ENCODE data around the gene HMOX1. TPM values are rescaled to one million over a fixed set of nuclear protein-coding genes. Genes with fewer than 3 reads are reported as not detected.

HMOX1 gene
- total and polyA plus RNA-seq, 8 donors, result 8.2 to 355 (median 10.5) TPM

DNA sequence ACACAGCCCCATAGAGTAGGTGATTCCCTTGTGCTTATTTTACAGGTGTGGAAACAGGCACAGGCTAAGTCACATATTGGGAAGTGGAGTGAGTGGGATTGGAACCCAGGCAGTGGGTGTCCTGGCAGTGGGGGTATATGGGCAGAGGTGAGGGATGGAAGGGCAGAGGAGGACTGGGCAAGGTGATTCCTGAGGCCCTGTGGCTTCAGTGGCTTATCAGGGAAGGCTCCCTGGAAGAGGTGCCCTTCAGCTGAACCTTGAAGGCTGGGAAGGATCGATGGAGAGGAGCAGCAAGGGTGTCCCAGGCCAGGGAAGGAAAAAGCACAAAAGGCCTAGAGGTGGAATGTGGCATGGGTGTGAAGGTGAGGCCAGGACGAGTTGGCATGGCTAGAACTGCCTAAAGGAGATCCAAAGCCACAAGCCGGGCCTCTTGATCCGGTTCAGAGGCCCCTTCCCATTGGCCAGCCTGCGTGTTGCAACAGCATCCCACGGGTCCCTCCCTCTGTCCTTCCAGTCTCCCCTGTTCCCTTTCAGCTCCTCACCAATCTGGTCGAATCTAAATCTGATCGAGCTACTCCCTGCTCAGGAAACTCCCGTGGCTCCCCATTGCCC lies 60.7 kb downstream of the HMOX1 start:
- H3K36me3 ChIP-seq, result no peaks in the 10 kb centered on the region
- H3K4me3 ChIP-seq, result no peak overlapping the region
- no peaks in the 10 kb centered on the region for H3K27me3 ChIP-seq
- intact Hi-C loops (cut with DNase I), result no loop called here
- no peaks in the 10 kb centered on the region for H3K4me1 ChIP-seq
- TF ChIP-seq CTCF (IDR thresholded peaks at IDR 0.05), result no peak
- DNase-seq (peak in 1 of 4 donors; percentile 37), ATAC-seq (no peak)
- no peaks in the 10 kb centered on the region for H3K9me3 ChIP-seq
- H3K27ac ChIP-seq, result no peak overlapping the region

GRCh38 chr22:35442471-35442870 lies 61.6 kb downstream of the HMOX1 start:
- DNase-seq (no peak), ATAC-seq (no peak)
- no peak for TF ChIP-seq CTCF (IDR thresholded peaks at IDR 0.05)
- intact Hi-C loops (cut with DNase I), result no loop called here
- Histone ChIP-seq H3K4me3 (no peak overlapping the region), H3K4me1 (no peaks in the 10 kb centered on the region), H3K36me3 (peaks cover 0 to 4% of the 10 kb centered on the region in 2 donors), H3K27ac (no peak overlapping the region), H3K9me3 (no peaks in the 10 kb centered on the region), H3K27me3 (no peaks in the 10 kb centered on the region)

- H3K27me3 ChIP-seq, result no peaks in the 10 kb centered on the region
- intact Hi-C loops (cut with DNase I), result no loop called here
- peaks cover 0 to 4% of the 10 kb centered on the region in 2 donors for H3K36me3 ChIP-seq
- H3K9me3 ChIP-seq, result no peaks in the 10 kb centered on the region
- ATAC-seq, result no peak
- no peaks in the 10 kb centered on the region for H3K4me1 ChIP-seq
- TF ChIP-seq CTCF (IDR thresholded peaks at IDR 0.05), result no peak
- H3K27ac ChIP-seq, result no peak overlapping the region
- DNase-seq, result no peak
- H3K4me3 ChIP-seq, result no peak overlapping the region
Measured at GRCh38 chr22:35443338-35443737, 62.4 kb downstream of the HMOX1 start.

Small RNAs within 50 kb of the gene (microRNA-seq; reads per million reads assigned to microRNA genes)
- gene MIR3909 (8.9 to 12.2 reads per million in 2 donors), gene MIR6069 (0 reads per million in 2 donors)

Other genes with a start within 250 kb of the HMOX1 start
- 10 to 100 TPM; 19.2 to 19.8 TPM for gene HMGXB4, start 123.6 kb upstream of the HMOX1 start, total RNA-seq
- 10 to 100 TPM; 26.3 to 34.6 (median 32.3) TPM for gene HMGXB4, start 123.6 kb upstream of the HMOX1 start, polyA plus RNA-seq (ENCODE audit: insufficient read length in 6 of 6)
- 10 to 100 TPM; 68.0 to 81.3 TPM for gene TOM1, start 81.2 kb upstream of the HMOX1 start, total RNA-seq
- 10 to 100 TPM; 28.9 to 34.4 (median 31.2) TPM for gene TOM1, start 81.2 kb upstream of the HMOX1 start, polyA plus RNA-seq (ENCODE audit: insufficient read length in 6 of 6)
- gene MCM5, start 19.0 kb downstream of the HMOX1 start, total RNA-seq, result 10 to 100 TPM; 34.9 to 62.5 TPM
- 10 to 100 TPM; 57.8 to 83.4 (median 67.3) TPM for gene MCM5, start 19.0 kb downstream of the HMOX1 start, polyA plus RNA-seq (ENCODE audit: insufficient read length in 6 of 6)
- 1 to 10 TPM; 1.2 to 1.3 TPM for gene RASD2, start 159.7 kb downstream of the HMOX1 start, total RNA-seq
- gene RASD2, start 159.7 kb downstream of the HMOX1 start, polyA plus RNA-seq (ENCODE audit: insufficient read length in 6 of 6), result under 1 TPM; 0.13 to 0.27 (median 0.16) TPM
- 1 to 10 TPM; 2.4 to 3.3 TPM for gene MB, start 236.2 kb downstream of the HMOX1 start, total RNA-seq
- gene MB, start 236.2 kb downstream of the HMOX1 start, polyA plus RNA-seq (ENCODE audit: insufficient read length in 6 of 6), result 1 to 10 TPM in 2 of 6 donors, under 1 TPM in 4; 0.18 to 1.1 (median 0.58) TPM

All from left lung (tissue), 10 donors.